HFFc6 (cell line): Measurements from ENCODE around the gene TP53RK. TPM values are rescaled to one million over a fixed set of nuclear protein-coding genes. Genes with fewer than 3 reads are reported as not detected.
A peak's percentile ranks its signal among the peaks of the same experiment; 100 is the strongest.
"Not testable (repeated sequence)": the region's sequence is repeated elsewhere in the genome, so short reads cannot be mapped to it uniquely, and the experiment has no call there.

Experiments
- DNase-seq: peaks from one replicate; pipeline ENCODE4 v3.0.0-alpha.2; 2018
- H3K27ac Mint-ChIP-seq: 2 replicates; pipeline ENCODE4 v1.8.0; 2020; ENCODE audit warnings: mild to moderate bottlenecking, mixed read lengths
- H3K27me3 Mint-ChIP-seq: 2 replicates; pipeline ENCODE4 v1.8.0; 2021; ENCODE audit warnings: mild to moderate bottlenecking, moderate library complexity, mixed read lengths; ENCODE audit not compliant: insufficient read depth
- H3K36me3 Mint-ChIP-seq: 2 replicates; pipeline ENCODE4 v1.8.0; 2021; ENCODE audit warnings: low read depth, mixed read lengths
- H3K4me1 Mint-ChIP-seq: 2 replicates; pipeline ENCODE4 v1.8.0; 2020; ENCODE audit warnings: low read depth, mixed read lengths
- H3K4me3 Mint-ChIP-seq: 2 replicates; pipeline ENCODE4 v1.8.0; 2020; ENCODE audit warnings: mild to moderate bottlenecking, moderate library complexity, mixed read lengths
- H3K9me3 Mint-ChIP-seq: 2 replicates; pipeline ENCODE4 v1.8.0; 2020; ENCODE audit warnings: mild to moderate bottlenecking, mixed read lengths
- CTCF ChIP-seq: fragments of 200-600 bp; sonication (generic); IDR thresholded peaks from 2 replicates; pipeline ENCODE4 v1.5.0; 2021; ENCODE audit warnings: antibody characterized with exemption, mild to moderate bottlenecking
- total RNA-seq, 6 experiments: library from RNA; stranded (reverse); fragmentation: NEBNext Ultra II Directional; extraction: Animal tissue kit (Norgen Biotek cat#: 25700); gene quantifications; 2 replicates in 1 of 6; 3 replicates in 5 of 6; pipeline ENCODE4 v1.2.3, GENCODE V29; 2021

The TP53RK gene
- total RNA-seq, 6 experiments from 2014 or later: 14.8 to 20.0 (median 15.8) TPM

GRCh38 chr20:46681032-46681854, 8.0 kb downstream of the TP53RK start:
- DNase-seq: peak; percentile 35
- Mint-ChIP-seq H3K9me3 (no peaks in the 10 kb centered on the region), H3K4me3 (no peak overlapping the region), H3K36me3 (peaks cover 16% of the 10 kb centered on the region), H3K27ac (no peak overlapping the region), H3K27me3 (peaks cover 4% of the 10 kb centered on the region), H3K4me1 (peaks cover 37% of the 10 kb centered on the region)
- peak; percentile 92 for TF ChIP-seq CTCF

GRCh38 chr20:46680684-46681031, 8.6 kb downstream of the TP53RK start:
- Mint-ChIP-seq H3K27ac (no peak overlapping the region), H3K36me3 (peaks cover 10% of the 10 kb centered on the region), H3K4me1 (peaks cover 31% of the 10 kb centered on the region), H3K9me3 (no peaks in the 10 kb centered on the region), H3K4me3 (no peak overlapping the region), H3K27me3 (peaks cover 4% of the 10 kb centered on the region)
- no peak for DNase-seq
- TF ChIP-seq CTCF: no peak

- no peak overlapping the region for H3K4me3 Mint-ChIP-seq
- no peak for DNase-seq
- H3K36me3 Mint-ChIP-seq: peaks cover 4% of the 10 kb centered on the region; the same call in 1 of the 2 replicates
- peaks cover 4% of the 10 kb centered on the region for H3K9me3 Mint-ChIP-seq
- H3K27ac Mint-ChIP-seq: no peak overlapping the region
- H3K4me1 Mint-ChIP-seq: peaks cover 13% of the 10 kb centered on the region
- TF ChIP-seq CTCF: no peak
- no peaks in the 10 kb centered on the region for H3K27me3 Mint-ChIP-seq
These were observed 10.7 kb downstream of the TP53RK start for GRCh38 chr20:46678516-46678915.

- Mint-ChIP-seq H3K4me3 (no peak overlapping the region), H3K27ac (no peak overlapping the region), H3K4me1 (peaks cover 4% of the 10 kb centered on the region), H3K9me3 (peaks cover 8% of the 10 kb centered on the region), H3K36me3 (peaks cover 7% of the 10 kb centered on the region), H3K27me3 (no peaks in the 10 kb centered on the region)
- no peak for TF ChIP-seq CTCF
- DNase-seq: no peak
These were observed 11.6 kb downstream of the TP53RK start for GRCh38 chr20:46677608-46678007.

- not testable (repeated sequence) for H3K36me3 Mint-ChIP-seq, H3K4me3 Mint-ChIP-seq, H3K27me3 Mint-ChIP-seq
These were observed 12.5 kb downstream of the TP53RK start for GRCh38 chr20:46676649-46677316.

More at GRCh38 chr20:46676649-46677316, 12.5 kb downstream of the TP53RK start:
- H3K9me3 Mint-ChIP-seq, H3K27ac Mint-ChIP-seq, H3K4me1 Mint-ChIP-seq, DNase-seq: not testable (repeated sequence)
